K562 (cell line): ENCODE results near the gene ATP6V0C. TPM values are rescaled to one million over a fixed set of nuclear protein-coding genes. Genes with fewer than 3 reads are reported as not detected.

Source experiments
- ATAC-seq: fragments of 200-7000 bp; cut with Tn5 transposase; 3 replicates; pipeline ENCODE4 v1.9.1; 2020; ENCODE audit warnings: moderate library complexity
- BruUV-seq: library from RNA; stranded (reverse); fragments of 400-500 nt; replicated peaks from 2 replicates; lab custom pipeline; 2021; lab: Mats Ljungman, UMichigan
- CTCF ChIA-PET: fragments of 300-600 bp; formaldehyde crosslinking; extraction: SDS; loops from one replicate; lab custom pipeline; 2021; ENCODE audit warnings: low intra/inter-chr PET ratio; lab: Yijun Ruan, JAX
- POLR2A ChIA-PET: fragments of 300-600, 350-650 bp; sonication (Branson Sonifier 250); formaldehyde crosslinking; extraction: SDS; loops from one replicate; lab custom pipeline; 2021; ENCODE audit warnings: antibody characterized with exemption, inconsistent platforms; lab: Yijun Ruan, JAX
- DNase-seq, 4 experiments: peaks; one replicate each; pipeline versions ENCODE4 v3.0.0 to v3.0.0-alpha.2; 2011 to 2018; ENCODE audit warnings: low spot score in 3 of 4, mixed read lengths in 3 of 4; ENCODE audit errors: extremely low read depth in 1 of 4
- FAIRE-seq: peaks from 2 replicates; lab custom pipeline; 2011; peaks lifted over from hg19 to GRCh38; lab: Jason Lieb, UNC
- H2AFZ ChIP-seq: 2 replicates; pipeline ENCODE4 v1.6.0; 2011; ENCODE audit warnings: low read depth, low read length, control low read depth, inconsistent platforms
- H3K27ac ChIP-seq: fragments of 200-600 bp; 3 replicates; pipeline ENCODE4 v1.8.0; 2011; ENCODE audit warnings: low read depth, mild to moderate bottlenecking, control low read depth, inconsistent platforms, low read length, moderate library complexity, mixed read lengths; ENCODE audit errors: extremely low read depth
- H3K27me3 ChIP-seq, 2 experiments: fragments of 300-600 bp in 1 of 2; 2 replicates in 1 of 2; 3 replicates in 1 of 2; pipeline versions ENCODE4 v1.6.0 to v1.8.0; 2011; ENCODE audit warnings: inconsistent platforms in 2 of 2, low read length in 2 of 2, mild to moderate bottlenecking in 1 of 2, mixed read lengths in 1 of 2, moderate library complexity in 1 of 2; ENCODE audit not compliant: control insufficient read depth in 2 of 2, insufficient read depth in 2 of 2
- H3K36me3 ChIP-seq: fragments of 300-600 bp; 3 replicates; pipeline ENCODE4 v1.8.0; 2011; ENCODE audit warnings: mild to moderate bottlenecking, low read length, inconsistent platforms; ENCODE audit not compliant: control insufficient read depth, insufficient read depth
- H3K4me1 ChIP-seq, 2 experiments: fragments of 200-600 bp in 1 of 2; replicated peaks in 1 of 2; 2 replicates in 1 of 2; 3 replicates in 1 of 2; pipeline versions ENCODE4 v1.5.1 to v1.8.0; 2011; ENCODE audit warnings: inconsistent platforms in 2 of 2, low read length in 2 of 2, mild to moderate bottlenecking in 1 of 2, mixed read lengths in 1 of 2, moderate library complexity in 1 of 2; ENCODE audit not compliant: control insufficient read depth in 2 of 2, insufficient read depth in 2 of 2
- H3K4me2 ChIP-seq: 2 replicates; pipeline ENCODE4 v1.6.1; 2011; ENCODE audit warnings: low read length, control low read depth, inconsistent platforms, mixed read lengths; ENCODE audit not compliant: insufficient read depth
- H3K4me3 ChIP-seq: fragments of 200-600 bp; sonication (generic), shearing (Covaris generic); 2 replicates; pipeline ENCODE4 v1.5.1; 2016; ENCODE audit warnings: control low read depth, inconsistent platforms
- H3K79me2 ChIP-seq: fragments of 200-600 bp; 3 replicates; pipeline ENCODE4 v1.8.0; 2011; ENCODE audit warnings: low read length, inconsistent platforms; ENCODE audit not compliant: control insufficient read depth, insufficient read depth
- H3K9ac ChIP-seq, 2 experiments: 2 replicates each; pipeline versions ENCODE4 v1.6.0 to v1.6.1; 2011; ENCODE audit warnings: low read depth in 2 of 2, low read length in 2 of 2, control low read depth in 1 of 2, inconsistent platforms in 1 of 2, mild to moderate bottlenecking in 1 of 2, mixed read lengths in 1 of 2; ENCODE audit not compliant: insufficient read depth in 1 of 2
- H3K9me1 ChIP-seq: one replicate; pipeline ENCODE4 v1.6.0; 2011; ENCODE audit warnings: inconsistent platforms, mild to moderate bottlenecking, low read length, moderate library complexity; ENCODE audit not compliant: control insufficient read depth, insufficient read depth
- H3K9me3 ChIP-seq: replicated peaks from 2 replicates; pipeline ENCODE4 v1.5.1; 2011; ENCODE audit warnings: low read depth, low read length, inconsistent platforms; ENCODE audit not compliant: control insufficient read depth, insufficient read depth
- H4K20me1 ChIP-seq: replicated peaks from 2 replicates; pipeline ENCODE4 v1.6.1; 2011; ENCODE audit warnings: low read length, inconsistent platforms, mixed read lengths; ENCODE audit not compliant: control insufficient read depth, insufficient read depth
- CBFA2T2 ChIP-seq: fragments of 450-650 bp; conservative IDR thresholded peaks from 2 replicates; pipeline ENCODE4 v1.6.1; 2017; ENCODE audit warnings: mild to moderate bottlenecking
- EP300 ChIP-seq: IDR thresholded peaks from 2 replicates; pipeline ENCODE4 v1.6.1; 2012; ENCODE audit warnings: low read length, improper control_type of control experiment
- ERF ChIP-seq: fragments of 450-650 bp; formaldehyde crosslinking; IDR thresholded peaks from 2 replicates; pipeline ENCODE4 v1.4.0; 2020; ENCODE audit warnings: mild to moderate bottlenecking, mixed read lengths
- HNRNPLL ChIP-seq: fragments of 200-400 bp; formaldehyde crosslinking; IDR thresholded peaks from 2 replicates; pipeline ENCODE4 v1.6.1; 2017; ENCODE audit warnings: low read length, low read depth, mild to moderate bottlenecking; ENCODE audit not compliant: poor library complexity, severe bottlenecking
- HSF4 ChIP-seq: fragments of 250-450 bp; sonication (Bioruptor Pico); IDR thresholded peaks from 2 replicates; pipeline ENCODE4 v2.1.2; 2022; ENCODE audit warnings: mild to moderate bottlenecking, moderate library complexity, borderline replicate concordance
- KDM4B ChIP-seq, 2 experiments: fragments of 450-650 bp in 1 of 2; sonication (generic) in 1 of 2; IDR thresholded peaks; 2 replicates each; pipeline ENCODE4 v1.6.1; 2016 to 2017; ENCODE audit warnings: borderline replicate concordance in 2 of 2, antibody characterized with exemption in 1 of 2, low read depth in 1 of 2, mild to moderate bottlenecking in 1 of 2
- PCBP2 ChIP-seq: fragments of 200-400 bp; formaldehyde crosslinking; IDR thresholded peaks from 2 replicates; pipeline ENCODE4 v1.6.1; 2018; ENCODE audit warnings: low read length, low read depth, mild to moderate bottlenecking, moderate library complexity; ENCODE audit not compliant: poor library complexity, severe bottlenecking
- POLR2G ChIP-seq: fragments of 200-400 bp; formaldehyde crosslinking; IDR thresholded peaks from 2 replicates; pipeline ENCODE4 v1.6.1; 2017; ENCODE audit warnings: low read depth, mild to moderate bottlenecking, antibody characterized with exemption, low read length, moderate library complexity
- RBFOX2 ChIP-seq: fragments of 200-400 bp; formaldehyde crosslinking; IDR thresholded peaks from 2 replicates; pipeline ENCODE4 v1.6.1; 2017; ENCODE audit warnings: low read depth, mild to moderate bottlenecking, low read length, moderate library complexity
- RFX1 ChIP-seq: fragments of 450-650 bp; IDR thresholded peaks from 2 replicates; pipeline ENCODE4 v1.6.1; 2016; ENCODE audit warnings: mild to moderate bottlenecking, moderate library complexity
- ZNF133 ChIP-seq: fragments of 250-450 bp; sonication (Bioruptor Pico); IDR thresholded peaks from 2 replicates; pipeline ENCODE4 v1.4.0; 2020; ENCODE audit warnings: mild to moderate bottlenecking
- ZNF224 ChIP-seq: sonication (generic); formaldehyde crosslinking; IDR thresholded peaks from 2 replicates; pipeline ENCODE4 v1.8.0; 2022; ENCODE audit warnings: mild to moderate bottlenecking, missing genetic modification reagents
- ZNF586 ChIP-seq: fragments of 450-650 bp; formaldehyde crosslinking; conservative IDR thresholded peaks from 2 replicates; pipeline ENCODE4 v1.4.0; 2020; ENCODE audit warnings: mild to moderate bottlenecking, moderate library complexity
- ZNF77 ChIP-seq: fragments of 250-450 bp; sonication (Bioruptor Pico); IDR thresholded peaks from 2 replicates; pipeline ENCODE4 v1.5.0; 2020
- WGBS: fragments of 100-300 bp; shearing (Covaris generic); methylation state at CpG from one replicate; pipeline ENCODE4 v1.1.6; 2016; ENCODE audit warnings: low coverage, mixed read lengths; ENCODE audit not compliant: insufficient coverage; ENCODE audit errors: missing lambda C conversion rate; 5-methylcytosine and 5-hydroxymethylcytosine counted together
- in situ Hi-C: fragments of 300-500 bp; cut with MboI; formaldehyde crosslinking; loops from 4 replicates; pipeline ENCODE4 v1.15.0; 2018; ENCODE audit warnings: inconsistent platforms, mixed read lengths
- intact Hi-C: fragments of 100-400 bp; cut with micrococcal nuclease; formaldehyde crosslinking; loops from 2 replicates; pipeline ENCODE4 v1.14.2; 2022
- polyA plus RNA-seq, 8 experiments: library from polyadenylated mRNA; depleted of rRNA in 4 of 8; stranded (reverse) in 5 of 8; unstranded in 3 of 8; fragments of >200 nt; fragmentation: Nextera tagmentation in 2 of 8; fragmentation: Illumina TruSeq in 1 of 8; extraction: Ambion mirVana in 2 of 8; extraction: Trizol in 1 of 8; gene quantifications; 2 replicates each; pipeline versions ENCODE4 v1.2.1 to v1.2.3, GENCODE V29; 2011 to 2014; ENCODE audit warnings: inconsistent platforms in 1 of 8, missing spikeins in 1 of 8
- total RNA-seq, 7 experiments: library from RNA; depleted of rRNA in 6 of 7; stranded (reverse); fragments of >200 nt in 6 of 7; fragmentation: Illumina TruSeq in 2 of 7; extraction: Trizol in 2 of 7; gene quantifications; 2 replicates each; pipeline versions ENCODE4 v1.2.1 to v1.2.3, GENCODE V29; 2011 to 2021; ENCODE audit warnings: low replicate concordance in 1 of 7
- TF ChIP-seq, protein P1 (sequence below): fragments of 250-450 bp; sonication (Bioruptor Pico); IDR thresholded peaks from 2 replicates; pipeline ENCODE4 v1.5.0; 2021

ATP6V0C gene
- total and polyA plus RNA-seq, 9 of the 15 experiments (the other 6 are each of a cell fraction or from before 2014, with no cell fraction given), result 2.9 to 228 (median 22.7) TPM

- ATAC-seq, result no peak
- no peaks in the 10 kb centered on the region for H3K79me2 ChIP-seq
- intact Hi-C loops, result no loop called here
- H3K4me2 ChIP-seq, result no peak overlapping the region
- 95% methylated on average over 17 of the region's 36 CpGs for WGBS
- CTCF ChIA-PET, result no interaction called here
- no peaks in the 10 kb centered on the region for H4K20me1 ChIP-seq
- H3K36me3 ChIP-seq, result peaks cover 67% of the 10 kb centered on the region; the same call in 2 of the 3 replicates
- H3K9ac ChIP-seq, result no peak overlapping the region; a peak in 1 of 4 replicates
- H3K9me1 ChIP-seq, result peaks cover 3% of the 10 kb centered on the region
- H3K4me3 ChIP-seq, result no peak overlapping the region
- POLR2A ChIA-PET, result interaction anchor here (0.6 to 1.6 kb wide), 3 partner anchors 8 to 373 kb away, joined by 3 to 11 read pairs (median 7); partner anchors contain the start of genes AMDHD2 and TRAF7
- peak; percentile 39; the same call in 1 of the 2 replicates for TF ChIP-seq RBFOX2
- no peak for TF ChIP-seq ZNF133 (CRISPR knock-in tag)
- no peak for TF ChIP-seq ERF (CRISPR knock-in tag)
- TF ChIP-seq, protein P1, sequence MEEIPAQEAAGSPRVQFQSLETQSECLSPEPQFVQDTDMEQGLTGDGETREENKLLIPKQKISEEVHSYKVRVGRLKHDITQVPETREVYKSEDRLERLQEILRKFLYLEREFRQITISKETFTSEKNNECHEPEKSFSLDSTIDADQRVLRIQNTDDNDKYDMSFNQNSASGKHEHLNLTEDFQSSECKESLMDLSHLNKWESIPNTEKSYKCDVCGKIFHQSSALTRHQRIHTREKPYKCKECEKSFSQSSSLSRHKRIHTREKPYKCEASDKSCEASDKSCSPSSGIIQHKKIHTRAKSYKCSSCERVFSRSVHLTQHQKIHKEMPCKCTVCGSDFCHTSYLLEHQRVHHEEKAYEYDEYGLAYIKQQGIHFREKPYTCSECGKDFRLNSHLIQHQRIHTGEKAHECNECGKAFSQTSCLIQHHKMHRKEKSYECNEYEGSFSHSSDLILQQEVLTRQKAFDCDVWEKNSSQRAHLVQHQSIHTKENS (CRISPR knock-in tag), result no peak
- no peak for TF ChIP-seq RFX1
- TF ChIP-seq POLR2G, result peak; percentile 43
- no peak for TF ChIP-seq ZNF224 (CRISPR knock-in tag)
- TF ChIP-seq PCBP2, result no peak
- no peak for TF ChIP-seq HSF4 (CRISPR knock-in tag)
- TF ChIP-seq HNRNPLL, result no peak
- TF ChIP-seq KDM4B (IDR thresholded peaks at IDR 0.05; ENCODE audit: borderline replicate concordance in 2 of 2, low read depth in 1 of 2), result no peak
- no peak for TF ChIP-seq ZNF77 (CRISPR knock-in tag)
- TF ChIP-seq CBFA2T2, result no peak
- no peak for TF ChIP-seq ZNF586 (CRISPR knock-in tag)
- no peak for TF ChIP-seq EP300
- H3K4me1 ChIP-seq, result peaks cover 6 to 62% of the 10 kb centered on the region in 2 experiments; a peak in 3 of 5 replicates
- FAIRE-seq, result no peak
- in situ Hi-C loops, result no loop called here
- no peak for DNase-seq
- H2AFZ ChIP-seq, result no peak overlapping the region
- H3K27ac ChIP-seq, result no peak overlapping the region
- no peaks in the 10 kb centered on the region for H3K9me3 ChIP-seq
- BruUV-seq, result no TSS peak
- no peaks in the 10 kb centered on the region for H3K27me3 ChIP-seq
These were observed 14.7 kb downstream of the ATP6V0C start for GRCh38 chr16:2528161-2529060.
